ENCODE results near the gene LRRC3B.

Gene LRRC3B

DNA sequence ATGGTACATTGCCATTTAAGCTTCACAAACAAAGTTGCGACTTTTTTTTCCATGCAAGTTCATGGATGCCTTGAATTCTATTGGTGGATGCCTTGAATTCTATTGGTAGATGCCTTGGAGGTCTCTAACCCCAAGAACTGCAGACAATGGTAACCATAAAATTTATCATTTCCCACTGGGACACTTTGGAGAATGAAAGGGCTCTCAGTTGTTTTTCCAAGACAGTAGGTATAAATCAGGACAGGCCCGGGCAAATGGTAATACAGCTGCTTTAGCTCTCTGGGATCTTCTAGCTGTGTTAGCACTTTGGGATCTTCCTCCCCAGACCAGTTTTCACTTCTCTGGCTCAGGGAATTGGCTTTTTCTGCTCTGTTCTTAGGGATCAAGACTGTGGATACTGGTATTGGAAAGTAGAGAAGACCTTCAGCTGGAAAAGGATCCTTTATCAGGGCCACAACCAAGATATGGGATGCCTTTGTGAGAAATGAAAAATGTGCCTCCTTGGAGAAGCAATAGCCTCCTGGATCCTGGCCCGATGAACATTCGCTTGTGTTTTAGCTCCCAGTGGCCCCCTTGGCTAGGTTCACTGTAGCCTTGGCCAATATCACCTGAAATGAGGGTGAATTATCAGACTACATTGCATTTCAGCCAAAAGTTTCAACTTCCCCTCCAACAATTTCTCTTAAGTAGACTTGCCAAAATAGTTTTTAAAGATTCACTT lies 8.3 kb downstream of the LRRC3B start:
- no peak for DNase-seq (ENCODE audit: low read depth in 2 of 2)

DNA sequence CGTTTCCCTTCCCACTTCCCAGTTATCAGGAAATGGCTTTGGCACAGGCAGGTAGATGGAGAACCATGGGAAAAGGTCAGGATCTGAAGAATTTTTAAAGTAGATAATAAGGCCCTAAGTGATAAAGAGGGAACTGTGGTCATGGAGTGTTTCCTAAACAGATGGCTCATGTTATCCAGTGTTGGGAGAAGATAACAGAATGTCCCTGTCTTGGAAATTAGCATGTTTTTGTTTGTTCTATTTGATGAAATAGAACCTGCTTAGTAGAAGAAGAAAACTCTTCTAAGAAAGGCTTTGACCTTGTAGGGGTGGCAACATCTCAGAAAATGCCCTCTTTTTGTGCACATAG lies 8.8 kb downstream of the LRRC3B start:
- no peak for DNase-seq (ENCODE audit: low read depth in 2 of 2)

DNA sequence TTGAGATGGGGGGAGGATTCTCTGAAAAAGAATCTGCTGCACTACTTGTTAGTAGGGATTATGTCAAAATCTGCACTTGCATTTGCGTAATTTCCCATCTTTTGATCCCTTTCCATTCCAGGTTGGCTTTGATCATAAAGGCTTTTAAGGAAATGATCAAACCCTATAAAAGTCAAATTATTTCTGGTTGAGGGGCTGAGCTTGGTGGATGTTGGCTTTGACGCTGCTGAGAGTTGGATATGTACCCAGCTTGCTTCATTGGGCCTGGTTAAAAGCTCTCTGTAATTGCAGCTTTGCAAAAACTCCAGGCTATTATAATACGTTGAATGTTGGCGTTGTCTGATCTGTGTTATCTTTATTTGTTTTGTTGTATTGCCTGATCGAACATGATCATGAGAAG lies 12.0 kb downstream of the LRRC3B start:
- DNase-seq (ENCODE audit: low read depth in 2 of 2), result no peak

DNA sequence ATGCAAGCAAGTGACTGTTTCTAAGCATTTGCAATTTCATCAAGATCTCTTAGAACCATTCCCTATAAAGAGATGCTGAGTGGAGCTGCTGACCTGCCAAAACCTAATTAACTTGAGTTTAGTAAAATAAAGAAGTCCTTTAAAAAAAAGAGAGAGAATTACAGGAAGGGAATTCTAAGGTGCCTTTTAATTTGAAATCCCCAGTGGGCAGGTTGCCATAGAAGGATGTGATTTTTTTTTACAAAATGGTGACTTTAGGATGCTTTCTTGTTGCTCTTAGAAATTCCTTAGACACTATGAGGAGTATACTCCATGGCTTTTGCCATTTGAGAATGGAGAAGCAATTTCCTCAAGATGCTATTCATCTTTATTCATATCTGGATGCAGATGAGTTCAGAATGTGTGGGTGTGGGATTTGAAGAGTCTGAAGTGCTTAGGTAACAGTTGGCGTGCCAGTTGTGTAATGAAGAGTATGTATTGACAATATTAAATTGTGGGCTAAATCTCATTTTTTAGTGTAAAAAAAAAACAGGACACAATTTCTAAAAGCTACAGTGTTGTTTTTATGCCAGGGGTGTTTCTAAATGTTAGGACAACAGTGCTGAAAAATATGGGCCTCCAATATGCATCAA lies 13.6 kb downstream of the LRRC3B start:
- DNase-seq (ENCODE audit: low read depth in 2 of 2), result no peak

DNA sequence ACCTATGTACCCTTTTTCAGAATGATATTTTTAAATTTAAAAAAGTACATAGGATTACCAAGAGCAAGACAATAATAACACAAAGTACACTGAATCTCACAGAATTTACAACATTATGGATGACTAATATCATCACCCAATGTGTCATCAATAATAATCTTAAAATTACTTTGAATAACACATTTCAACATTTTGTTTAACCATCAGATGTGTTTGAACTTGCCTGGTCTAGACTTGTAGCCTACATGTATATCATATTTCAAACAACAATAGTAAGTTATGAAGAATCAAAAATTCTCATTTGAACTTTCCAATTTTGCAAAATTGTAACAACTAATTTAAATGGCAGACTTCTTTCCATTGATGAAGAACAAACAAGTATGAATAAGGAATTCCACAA lies 15.1 kb downstream of the LRRC3B start:
- DNase-seq (ENCODE audit: low read depth in 2 of 2), result no peak

DNA sequence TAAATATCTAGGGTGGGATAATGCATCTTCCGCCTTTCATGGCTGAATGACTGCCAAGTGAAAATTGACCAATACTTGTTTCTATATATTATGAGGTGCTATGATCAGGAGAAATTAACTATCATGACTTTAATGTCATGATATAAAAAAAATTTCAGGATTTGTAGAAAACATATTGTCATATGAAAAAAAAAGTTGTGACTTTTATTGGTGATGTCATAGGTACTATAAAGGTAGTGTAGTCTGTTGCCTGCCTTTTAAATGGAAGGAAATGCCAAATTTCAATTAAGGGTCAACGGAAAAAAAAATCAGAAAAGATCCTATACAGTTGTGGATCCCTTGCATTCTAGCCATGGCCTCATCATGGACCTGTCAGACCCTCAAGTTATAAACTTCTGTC lies 15.5 kb downstream of the LRRC3B start:
- DNase-seq (ENCODE audit: low read depth in 2 of 2), result no peak

DNA sequence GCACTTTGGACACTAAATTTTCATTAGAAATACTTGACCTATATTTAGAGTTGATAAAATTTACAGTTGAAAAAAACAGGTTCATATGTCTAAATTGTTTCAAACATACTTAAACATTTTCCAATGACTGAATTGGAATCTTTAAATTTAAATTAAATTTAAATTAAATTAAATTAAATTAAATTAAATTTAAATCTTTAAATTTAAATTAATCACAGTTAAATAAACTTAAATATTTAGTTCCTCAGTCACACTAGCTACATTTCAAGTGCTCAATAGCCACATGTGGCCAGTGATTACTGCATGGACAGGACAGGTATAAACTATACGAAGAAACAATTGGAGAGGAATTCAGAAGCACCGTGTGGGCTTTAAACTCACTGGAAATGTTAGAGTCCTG lies 16.8 kb downstream of the LRRC3B start:
- no peak for DNase-seq (ENCODE audit: low read depth in 2 of 2)

DNA sequence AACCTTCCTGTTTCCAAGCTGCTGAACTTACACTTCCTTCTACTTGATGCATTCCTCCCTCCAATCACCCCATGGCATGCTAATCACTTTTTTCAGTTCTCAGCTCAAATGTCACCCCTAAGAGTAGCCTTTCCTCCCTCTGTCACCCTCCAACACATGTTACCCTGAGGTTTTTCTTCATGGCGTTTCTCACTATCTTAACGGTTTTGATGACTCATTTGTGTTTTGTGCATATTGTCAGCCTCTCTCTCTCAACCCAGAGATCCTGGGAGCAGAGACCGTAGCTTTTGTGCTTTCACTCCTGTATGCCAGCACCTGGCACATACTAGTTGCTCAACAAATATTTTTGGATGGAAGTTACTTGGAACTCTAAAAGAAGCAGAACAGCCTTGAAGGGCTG lies 24.5 kb downstream of the LRRC3B start:
- no peak for DNase-seq (ENCODE audit: low read depth in 2 of 2)

DNA sequence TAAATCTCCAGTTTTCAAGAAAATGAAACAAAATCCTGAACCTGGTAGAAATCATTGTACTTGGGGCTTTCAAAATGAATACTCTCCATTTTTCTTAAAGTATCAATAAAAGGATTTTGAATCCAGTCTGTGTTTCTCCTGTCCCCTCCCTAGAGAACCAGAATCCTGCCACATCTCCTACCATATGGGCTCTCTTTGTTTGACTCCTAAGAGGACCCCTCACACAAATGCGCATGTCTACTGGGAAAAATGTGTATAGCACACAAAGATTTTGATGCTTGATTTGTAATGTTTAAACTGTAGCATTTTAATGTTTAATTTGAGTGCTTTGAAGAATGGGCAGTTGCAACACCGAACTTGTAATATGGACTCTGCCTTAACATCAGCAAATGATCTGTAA lies 25.9 kb downstream of the LRRC3B start:
- DNase-seq (ENCODE audit: low read depth in 2 of 2), result no peak

DNA sequence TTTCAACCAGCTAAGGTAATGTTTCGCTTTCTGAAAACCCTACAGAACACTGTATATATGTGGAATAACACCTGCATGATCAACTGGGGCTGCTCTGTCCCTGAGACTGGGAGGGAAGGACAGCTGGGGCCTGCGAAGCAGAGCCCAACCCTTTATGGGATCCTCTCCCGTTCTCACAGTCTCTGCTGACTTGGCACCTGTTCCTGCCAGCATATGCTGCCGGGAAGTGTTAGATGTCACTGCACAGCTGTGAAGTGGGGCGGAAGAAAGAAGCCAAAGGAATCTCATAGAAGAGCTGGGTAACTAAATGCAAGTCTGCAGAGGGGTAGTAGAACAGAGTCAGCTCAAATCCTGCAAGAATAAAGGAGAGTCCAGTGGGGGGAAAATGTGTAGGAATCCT lies 29.6 kb downstream of the LRRC3B start:
- DNase-seq (ENCODE audit: low read depth in 2 of 2), result no peak

DNA sequence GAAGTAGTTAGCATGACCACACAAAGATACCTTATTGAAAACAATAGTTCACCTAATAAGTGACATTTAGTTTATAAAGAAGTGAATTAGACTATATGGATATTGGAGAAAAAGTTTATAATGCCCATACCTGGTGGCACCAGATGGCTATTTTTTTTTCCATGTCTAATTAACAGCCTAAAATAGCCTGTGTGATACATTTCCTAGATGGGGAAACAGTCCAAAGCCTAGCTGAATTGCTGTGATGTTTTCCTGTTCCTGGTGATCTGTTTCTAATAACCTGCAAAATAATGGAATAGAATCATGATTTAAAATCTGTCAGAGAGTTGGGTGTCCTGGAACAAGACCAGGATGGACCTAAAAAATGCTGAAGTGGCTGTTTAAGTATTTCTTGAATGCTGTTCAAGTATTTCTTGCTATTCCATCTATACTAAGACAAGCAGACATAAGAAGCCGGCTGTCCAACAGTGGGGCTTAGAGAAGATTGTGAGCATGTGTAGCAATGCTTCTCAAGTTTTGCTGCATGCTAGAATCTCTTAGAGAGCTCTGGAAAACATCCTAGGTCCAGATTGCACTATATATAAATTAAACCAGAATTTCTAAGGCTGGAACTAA lies 31.3 kb downstream of the LRRC3B start:
- DNase-seq (ENCODE audit: low read depth in 2 of 2), result no peak

DNA sequence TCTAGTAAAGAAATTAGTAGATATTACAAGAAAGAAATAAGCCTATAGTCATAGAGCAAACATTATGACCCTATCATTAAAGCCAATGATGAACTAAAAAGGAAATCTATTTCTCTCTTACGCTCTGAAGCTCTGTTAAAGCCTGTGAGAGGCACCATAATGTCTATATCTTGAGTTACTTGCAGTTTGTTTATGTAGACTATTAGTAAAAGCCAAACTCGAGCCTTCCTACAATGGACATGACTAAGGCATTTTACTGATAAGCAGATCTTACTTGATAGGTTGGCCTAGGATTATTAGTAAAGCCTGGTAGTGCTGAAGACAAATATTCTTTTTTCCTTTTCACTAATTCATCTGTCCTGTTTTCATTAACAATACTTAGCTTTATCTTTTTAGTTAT lies 32.7 kb downstream of the LRRC3B start:
- no peak for DNase-seq (ENCODE audit: low read depth in 2 of 2)

DNA sequence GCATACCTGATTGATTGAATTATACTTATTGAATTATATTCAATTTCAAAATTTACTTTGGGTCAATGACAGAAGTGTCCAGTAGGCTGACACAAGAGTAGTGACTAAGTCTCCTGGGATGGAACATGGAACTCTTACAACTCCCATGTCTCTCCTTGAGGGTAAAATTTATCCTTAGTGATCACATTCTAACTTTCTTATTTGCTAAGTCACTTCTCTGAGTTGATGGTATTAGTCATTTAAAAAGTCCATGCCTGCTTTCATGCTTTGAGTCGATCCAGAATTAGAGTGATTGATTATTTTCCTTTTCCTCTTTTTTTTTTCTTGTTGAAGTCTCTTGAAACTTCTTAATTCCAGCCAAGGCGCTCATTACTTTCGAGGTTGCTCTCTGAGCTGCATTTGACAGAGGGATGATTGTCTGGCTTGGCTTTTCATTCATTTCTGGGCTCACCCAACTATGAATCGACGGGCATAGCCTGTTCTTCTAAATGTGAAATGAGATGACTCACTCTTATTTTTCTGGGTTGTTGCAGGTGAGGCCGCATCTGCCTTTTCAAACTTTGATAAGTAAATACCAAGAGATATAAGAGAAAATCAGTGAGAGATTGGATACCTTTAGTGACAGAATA lies 34.9 kb downstream of the LRRC3B start:
- DNase-seq (ENCODE audit: low read depth in 2 of 2), result no peak

DNA sequence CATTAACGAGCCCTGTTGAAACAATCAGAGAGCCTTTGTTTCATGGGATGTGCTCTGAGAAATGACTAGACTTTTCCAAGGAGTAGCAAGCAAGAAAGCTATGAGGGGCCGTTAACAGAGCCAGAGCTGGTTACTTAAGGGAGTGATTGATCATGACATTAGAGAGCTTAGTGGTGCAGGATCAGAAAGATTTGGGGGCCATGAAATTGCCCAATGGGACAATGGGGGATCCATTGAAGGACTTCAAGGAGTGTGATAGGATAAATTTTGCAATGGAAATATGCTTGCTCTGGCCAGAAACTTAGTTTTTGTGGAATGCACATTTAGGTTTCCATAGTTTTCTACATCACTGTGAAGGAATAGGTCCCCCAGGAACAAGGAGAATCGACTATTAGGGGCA lies 45.6 kb downstream of the LRRC3B start:
- DNase-seq (ENCODE audit: low read depth in 2 of 2), result no peak

DNA sequence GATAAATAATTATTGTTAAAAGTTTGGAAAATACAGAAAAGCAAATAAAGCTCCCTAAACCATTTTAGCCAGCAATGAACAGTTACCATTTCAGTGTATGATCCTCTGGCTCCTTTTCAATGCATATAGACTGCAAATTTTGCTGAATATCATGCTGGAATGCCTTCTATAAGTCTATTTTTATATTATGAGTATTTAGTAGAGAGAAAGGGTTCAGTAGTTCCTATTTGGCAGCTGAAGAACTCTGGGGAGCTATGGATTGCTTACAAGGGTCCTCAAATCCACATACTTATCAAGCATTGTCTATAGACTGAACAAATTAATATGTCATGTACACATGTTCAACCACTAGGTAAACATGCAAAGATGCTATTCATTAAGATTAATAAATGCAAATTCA lies 46.1 kb downstream of the LRRC3B start:
- DNase-seq (ENCODE audit: low read depth in 2 of 2), result no peak

DNA sequence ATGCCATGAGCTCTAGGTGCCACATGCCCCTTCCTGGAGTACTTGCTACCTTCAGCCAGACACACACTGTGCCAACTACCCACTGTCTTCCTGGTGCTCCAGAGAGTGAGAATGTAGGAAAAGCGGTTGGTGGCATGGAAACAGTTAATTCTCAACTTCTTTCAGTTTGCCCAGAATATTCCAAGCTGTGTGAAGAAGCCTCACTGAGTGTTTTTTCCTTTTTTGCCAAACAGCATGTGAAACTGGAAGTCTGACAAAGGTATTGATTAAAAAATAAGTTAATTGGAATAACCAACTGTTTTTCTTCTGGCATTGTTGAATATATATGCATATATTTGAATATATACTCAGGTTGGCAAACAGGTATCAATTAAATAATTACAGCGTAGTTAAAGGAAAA lies 52.8 kb downstream of the LRRC3B start:
- DNase-seq (ENCODE audit: low read depth in 2 of 2), result no peak

DNA sequence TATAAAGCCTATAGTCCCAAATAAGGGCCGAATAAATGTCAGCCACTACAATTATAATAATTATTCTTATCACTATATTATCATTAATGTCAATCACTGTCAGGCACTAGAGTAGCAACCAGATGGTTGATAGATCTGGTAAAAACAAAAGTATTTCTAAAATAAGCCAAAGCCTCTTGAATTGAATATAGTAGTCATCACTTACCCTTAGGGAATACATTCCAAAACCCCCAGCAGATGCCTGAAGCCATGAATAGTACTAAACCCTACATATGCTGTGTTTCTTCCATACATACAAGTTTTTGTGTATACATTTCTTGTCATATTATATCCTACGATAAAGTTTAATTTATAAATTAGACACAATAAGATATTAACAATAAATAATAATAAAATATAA lies 59.1 kb downstream of the LRRC3B start:
- no peak for DNase-seq (ENCODE audit: low read depth in 2 of 2)

DNA sequence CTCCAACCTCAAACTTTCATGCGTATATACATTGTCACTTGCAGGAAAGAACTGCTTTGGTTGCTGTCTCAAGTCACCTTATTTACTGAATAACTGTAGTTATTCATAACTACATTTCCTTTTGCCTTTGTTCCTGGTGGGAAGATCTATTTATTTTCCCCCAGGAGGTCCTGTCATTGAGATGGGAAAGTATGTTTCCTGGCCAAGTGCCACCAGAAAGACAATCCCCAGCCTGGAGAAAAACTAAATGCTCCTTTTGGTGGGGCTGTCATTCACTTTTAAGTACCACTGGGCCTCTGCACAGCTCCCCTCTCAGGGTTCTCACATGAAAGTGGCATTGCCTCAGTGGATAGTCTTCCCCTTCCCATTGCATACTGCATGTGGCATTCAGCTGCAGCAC lies 59.8 kb downstream of the LRRC3B start:
- no peak for DNase-seq (ENCODE audit: low read depth in 2 of 2)

DNA sequence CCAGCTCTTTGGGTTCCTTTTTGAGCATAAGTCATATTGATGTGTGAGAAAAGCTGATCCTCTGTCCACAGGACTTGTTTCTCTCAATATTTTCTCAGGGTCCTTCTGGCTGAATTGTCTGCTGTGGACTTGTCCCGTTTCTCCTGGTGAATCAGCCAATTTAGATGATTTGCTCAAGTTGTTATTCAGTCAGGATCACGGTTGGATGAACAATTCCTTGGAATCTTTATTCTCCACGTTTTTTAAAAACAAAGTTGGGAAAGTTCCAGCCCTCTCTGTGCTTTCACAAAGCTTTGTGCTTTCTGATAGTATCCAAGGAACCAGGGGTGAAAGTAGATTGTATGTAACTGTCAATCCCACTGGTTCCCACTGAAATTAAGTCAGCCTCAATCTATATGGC lies 61.3 kb downstream of the LRRC3B start:
- no peak for DNase-seq (ENCODE audit: low read depth in 2 of 2)

DNA sequence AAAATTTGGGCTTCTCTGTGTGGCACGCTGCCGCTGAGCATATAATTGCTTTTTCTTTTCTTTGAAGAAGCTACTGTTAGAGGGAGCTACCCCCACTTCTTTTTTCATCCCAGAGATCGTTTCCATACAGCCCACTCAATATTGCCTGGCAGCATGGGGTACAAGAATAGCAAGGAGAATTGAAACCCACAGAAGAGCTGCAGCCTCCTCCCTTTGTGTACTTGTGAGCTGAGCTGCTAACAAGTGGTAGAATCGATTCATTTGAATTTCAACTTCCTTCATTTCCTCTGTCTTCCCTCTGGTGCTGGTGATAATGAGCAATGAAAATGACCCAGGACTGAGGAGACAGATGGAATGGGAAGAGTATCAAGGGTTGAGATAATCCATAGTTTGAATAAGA lies 64.9 kb downstream of the LRRC3B start:
- DNase-seq (ENCODE audit: low read depth in 2 of 2), result no peak

DNA sequence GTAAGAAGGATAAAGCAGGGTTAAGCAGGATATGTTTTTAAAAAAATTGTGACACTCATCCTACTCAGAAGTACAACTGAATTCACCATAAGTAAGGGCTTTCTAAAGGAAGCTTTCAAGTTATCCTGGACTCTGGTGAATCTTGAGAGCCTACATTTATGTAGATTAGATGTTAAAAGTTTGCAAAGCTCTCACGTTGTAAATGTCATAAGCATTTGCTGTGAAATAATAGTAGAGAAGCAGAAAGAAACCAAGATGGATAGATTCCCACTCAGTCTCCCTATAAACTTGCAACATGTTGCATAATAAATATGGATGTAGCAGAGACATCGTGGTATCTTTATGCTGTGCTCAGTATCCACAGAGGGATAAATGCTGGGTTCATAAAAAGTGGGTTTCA lies 77.0 kb downstream of the LRRC3B start:
- DNase-seq (ENCODE audit: low read depth in 2 of 2), result no peak

DNA sequence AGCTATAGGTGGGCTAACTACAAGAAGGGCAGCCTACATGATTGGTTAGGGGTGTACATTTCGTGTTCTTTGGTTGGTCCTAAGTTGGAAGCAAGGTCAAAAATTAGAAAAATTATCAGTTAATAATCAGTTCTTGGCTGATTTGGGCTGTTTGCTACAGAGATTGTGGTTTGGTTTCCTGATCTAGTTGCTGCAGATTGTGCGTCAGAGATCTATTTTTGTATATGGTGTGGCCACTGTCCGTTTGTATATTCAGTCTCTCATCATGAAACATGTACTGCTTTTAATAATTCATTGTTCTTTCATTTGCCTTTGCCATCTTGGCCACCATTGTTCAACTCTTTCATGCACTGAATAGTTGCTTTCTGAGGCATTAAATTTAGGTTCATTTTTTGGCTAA lies 80.9 kb downstream of the LRRC3B start:
- no peak for DNase-seq (ENCODE audit: low read depth in 2 of 2)

DNA sequence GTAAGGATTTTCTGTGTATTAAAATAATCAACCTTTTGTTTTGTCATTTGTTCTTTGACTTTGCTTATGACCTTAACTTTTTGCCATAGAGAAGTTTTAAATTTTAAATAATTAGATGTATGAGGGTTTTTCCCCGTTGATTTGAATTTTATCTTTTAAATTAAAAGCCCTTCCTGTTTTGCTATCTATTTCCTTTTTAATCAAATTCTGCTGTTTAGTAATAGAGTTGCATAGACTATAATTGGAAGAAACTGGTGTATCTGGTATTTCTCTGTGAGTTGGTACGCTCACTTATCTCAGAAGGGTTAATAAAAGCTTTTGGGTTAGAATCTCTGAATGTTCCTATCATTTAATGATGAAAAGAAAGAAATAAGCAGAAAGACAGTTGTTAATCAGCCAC lies 82.2 kb downstream of the LRRC3B start:
- no peak for DNase-seq (ENCODE audit: low read depth in 2 of 2)

All from stimulated activated CD4-positive, alpha-beta T cell treated with anti-CD3 and anti-CD28 coated beads, Interleukin-1b, Interleukin-23, amount 100 ng/mL, for 1 hour (primary cell).